ENCODE measurements around the gene SMAD3. TPM values are rescaled to one million over a fixed set of nuclear protein-coding genes. Genes with fewer than 3 reads are reported as not detected.

Gene SMAD3
- total RNA-seq, 2 donors from 2014 or later, result 47.4 to 68.9 TPM

- H3K4me1 Mint-ChIP-seq (ENCODE audit: low read depth), result peaks cover 40% of the 10 kb centered on the region
- ATAC-seq (replicated peaks in 1 of 2) (no peak), DNase-seq (no peak)
- peak overlapping the region; percentile 20 for H3K27ac Mint-ChIP-seq
- H3K27me3 Mint-ChIP-seq (ENCODE audit: low read depth), result no peaks in the 10 kb centered on the region
- H3K36me3 Mint-ChIP-seq (ENCODE audit: insufficient read depth in 2 of 2), result peaks cover 7 to 19% of the 10 kb centered on the region in 2 donors
- H3K9me3 Mint-ChIP-seq, result peaks cover 3 to 5% of the 10 kb centered on the region in 2 donors
- peak overlapping the region; percentile 3 to 9 for H3K4me3 Mint-ChIP-seq
Observed at GRCh38 chr15:67110361-67110781, 45.0 kb downstream of the SMAD3 start.

- no peaks in the 10 kb centered on the region for H3K27me3 Mint-ChIP-seq (ENCODE audit: low read depth)
- DNase-seq (no peak), ATAC-seq (replicated peaks in 1 of 2) (no peak)
- peaks cover 48% of the 10 kb centered on the region for H3K4me1 Mint-ChIP-seq (ENCODE audit: low read depth)
- peaks cover 7 to 19% of the 10 kb centered on the region in 2 donors for H3K36me3 Mint-ChIP-seq (ENCODE audit: insufficient read depth in 2 of 2)
- H3K4me3 Mint-ChIP-seq, result peak overlapping the region in 1 of 2 donors; percentile 44
- peaks cover 3 to 5% of the 10 kb centered on the region in 2 donors for H3K9me3 Mint-ChIP-seq
- H3K27ac Mint-ChIP-seq, result peak overlapping the region; percentile 31
Observed at GRCh38 chr15:67110958-67111864, 45.8 kb downstream of the SMAD3 start.

GRCh38 chr15:67114046-67114445 is 48.6 kb downstream of the SMAD3 start:
- Mint-ChIP-seq H3K27ac (peak overlapping the region; percentile 89), H3K36me3 (ENCODE audit: insufficient read depth in 2 of 2) (peaks cover 7 to 16% of the 10 kb centered on the region in 2 donors), H3K9me3 (peaks cover 3 to 8% of the 10 kb centered on the region in 2 donors), H3K27me3 (ENCODE audit: low read depth) (no peaks in the 10 kb centered on the region), H3K4me1 (ENCODE audit: low read depth) (peaks cover 76% of the 10 kb centered on the region), H3K4me3 (no peak overlapping the region)
- no peak for ATAC-seq (replicated peaks in 1 of 2)
- DNase-seq, result no peak

GRCh38 chr15:67114846-67115585 is 49.6 kb downstream of the SMAD3 start:
- H3K36me3 Mint-ChIP-seq (ENCODE audit: insufficient read depth in 2 of 2), result peaks cover 7 to 16% of the 10 kb centered on the region in 2 donors

GRCh38 chr15:67115586-67115969 is 50.2 kb downstream of the SMAD3 start:
- H3K36me3 Mint-ChIP-seq (ENCODE audit: insufficient read depth in 2 of 2), result peaks cover 7 to 17% of the 10 kb centered on the region in 2 donors
- peaks cover 85% of the 10 kb centered on the region for H3K4me1 Mint-ChIP-seq (ENCODE audit: low read depth)
- H3K27me3 Mint-ChIP-seq (ENCODE audit: low read depth), result no peaks in the 10 kb centered on the region
- H3K27ac Mint-ChIP-seq, result peak overlapping the region; percentile 89
- ATAC-seq (replicated peaks in 1 of 2) (peak; percentile 6 to 11), DNase-seq (no peak)
- H3K9me3 Mint-ChIP-seq, result peaks cover 3 to 8% of the 10 kb centered on the region in 2 donors
- H3K4me3 Mint-ChIP-seq, result peak overlapping the region; percentile 42 to 47

More at GRCh38 chr15:67114846-67115585, 49.6 kb downstream of the SMAD3 start:
- Mint-ChIP-seq H3K4me1 (ENCODE audit: low read depth) (peaks cover 85% of the 10 kb centered on the region), H3K9me3 (peaks cover 3 to 8% of the 10 kb centered on the region in 2 donors), H3K4me3 (peak overlapping the region; percentile 42 to 47), H3K27ac (peak overlapping the region; percentile 89), H3K27me3 (ENCODE audit: low read depth) (no peaks in the 10 kb centered on the region)
- DNase-seq (no peak), ATAC-seq (replicated peaks in 1 of 2) (peak; percentile 72 to 77)

GRCh38 chr15:67116742-67117141 is 51.3 kb downstream of the SMAD3 start:
- no peaks in the 10 kb centered on the region for H3K27me3 Mint-ChIP-seq (ENCODE audit: low read depth)
- H3K36me3 Mint-ChIP-seq (ENCODE audit: insufficient read depth in 2 of 2), result peaks cover 1 to 10% of the 10 kb centered on the region in 2 donors
- peak overlapping the region; percentile 81 for H3K27ac Mint-ChIP-seq
- peak overlapping the region; percentile 39 to 56 for H3K4me3 Mint-ChIP-seq
- DNase-seq, result no peak
- ATAC-seq (replicated peaks in 1 of 2), result no peak
- H3K4me1 Mint-ChIP-seq (ENCODE audit: low read depth), result peaks cover 88% of the 10 kb centered on the region
- peaks cover 0 to 3% of the 10 kb centered on the region in 2 donors for H3K9me3 Mint-ChIP-seq

- Mint-ChIP-seq H3K4me3 (peak overlapping the region in 1 of 2 donors; percentile 39), H3K27ac (peak overlapping the region; percentile 81), H3K4me1 (ENCODE audit: low read depth) (peaks cover 95% of the 10 kb centered on the region), H3K9me3 (peaks cover 0 to 3% of the 10 kb centered on the region in 2 donors), H3K36me3 (ENCODE audit: insufficient read depth in 2 of 2) (peaks cover 0 to 5% of the 10 kb centered on the region in 2 donors), H3K27me3 (ENCODE audit: low read depth) (no peaks in the 10 kb centered on the region)
- DNase-seq (no peak), ATAC-seq (replicated peaks in 1 of 2) (no peak)
Observed at GRCh38 chr15:67117370-67117769, 52.0 kb downstream of the SMAD3 start.

GRCh38 chr15:67118808-67119207 is 53.4 kb downstream of the SMAD3 start:
- Mint-ChIP-seq H3K27me3 (ENCODE audit: low read depth) (no peaks in the 10 kb centered on the region), H3K4me1 (ENCODE audit: low read depth) (peaks cover 91% of the 10 kb centered on the region), H3K9me3 (peaks cover 0 to 3% of the 10 kb centered on the region in 2 donors), H3K27ac (peak overlapping the region; percentile 74), H3K36me3 (ENCODE audit: insufficient read depth in 2 of 2) (peaks cover 0 to 2% of the 10 kb centered on the region in 2 donors), H3K4me3 (peak overlapping the region; percentile 5 to 50)
- DNase-seq (no peak), ATAC-seq (replicated peaks in 1 of 2) (no peak)

GRCh38 chr15:67119238-67119846 is 53.9 kb downstream of the SMAD3 start:
- Mint-ChIP-seq H3K9me3 (peaks cover 0 to 3% of the 10 kb centered on the region in 2 donors), H3K27me3 (ENCODE audit: low read depth) (no peaks in the 10 kb centered on the region), H3K4me3 (peak overlapping the region; percentile 5 to 50), H3K27ac (peak overlapping the region; percentile 89), H3K4me1 (ENCODE audit: low read depth) (peaks cover 91% of the 10 kb centered on the region), H3K36me3 (ENCODE audit: insufficient read depth in 2 of 2) (peaks cover 0 to 2% of the 10 kb centered on the region in 2 donors)
- ATAC-seq (replicated peaks in 1 of 2) (no peak), DNase-seq (no peak)

GRCh38 chr15:67120009-67120838 is 54.8 kb downstream of the SMAD3 start:
- Mint-ChIP-seq H3K36me3 (ENCODE audit: insufficient read depth in 2 of 2) (peaks cover 0 to 2% of the 10 kb centered on the region in 2 donors), H3K27ac (peak overlapping the region; percentile 89), H3K4me3 (peak overlapping the region; percentile 84 to 89), H3K9me3 (peaks cover 0 to 3% of the 10 kb centered on the region in 2 donors), H3K27me3 (ENCODE audit: low read depth) (no peaks in the 10 kb centered on the region), H3K4me1 (ENCODE audit: low read depth) (peaks cover 88% of the 10 kb centered on the region)
- no peak for DNase-seq
- ATAC-seq (replicated peaks in 1 of 2), result no peak

GRCh38 chr15:67120839-67121643 is 55.6 kb downstream of the SMAD3 start:
- Mint-ChIP-seq H3K27ac (peak overlapping the region; percentile 89), H3K4me1 (ENCODE audit: low read depth) (peaks cover 88% of the 10 kb centered on the region), H3K4me3 (peak overlapping the region; percentile 84 to 89), H3K36me3 (ENCODE audit: insufficient read depth in 2 of 2) (peaks cover 0 to 2% of the 10 kb centered on the region in 2 donors), H3K9me3 (peaks cover 0 to 3% of the 10 kb centered on the region in 2 donors), H3K27me3 (ENCODE audit: low read depth) (no peaks in the 10 kb centered on the region)
- ATAC-seq (replicated peaks in 1 of 2) (peak; percentile 92 to 94), DNase-seq (peak; percentile 93 to 95)
